GM12892 (cell line): Measurements from ENCODE around the gene CPS1.

Experiments used
- DNase-seq: peaks from one replicate; pipeline ENCODE4 v3.0.0; 2011; ENCODE audit not compliant: insufficient read length
- FAIRE-seq: peaks from 2 replicates; lab custom pipeline; 2011; peaks lifted over from hg19 to GRCh38; lab: Jason Lieb, UNC
- POLR2A ChIP-seq: IDR thresholded peaks from 2 replicates; pipeline ENCODE4 v1.6.1; 2011; ENCODE audit warnings: low read depth, low read length, control low read depth
- POLR2AphosphoS5 ChIP-seq: IDR thresholded peaks from 2 replicates; pipeline ENCODE4 v1.6.1; 2011; ENCODE audit warnings: low read depth, low read length, control low read depth
- TAF1 ChIP-seq: IDR thresholded peaks from 2 replicates; pipeline ENCODE4 v1.6.1; 2011; ENCODE audit warnings: low read depth, mild to moderate bottlenecking, control low read depth, low read length, borderline replicate concordance

Gene CPS1

DNA sequence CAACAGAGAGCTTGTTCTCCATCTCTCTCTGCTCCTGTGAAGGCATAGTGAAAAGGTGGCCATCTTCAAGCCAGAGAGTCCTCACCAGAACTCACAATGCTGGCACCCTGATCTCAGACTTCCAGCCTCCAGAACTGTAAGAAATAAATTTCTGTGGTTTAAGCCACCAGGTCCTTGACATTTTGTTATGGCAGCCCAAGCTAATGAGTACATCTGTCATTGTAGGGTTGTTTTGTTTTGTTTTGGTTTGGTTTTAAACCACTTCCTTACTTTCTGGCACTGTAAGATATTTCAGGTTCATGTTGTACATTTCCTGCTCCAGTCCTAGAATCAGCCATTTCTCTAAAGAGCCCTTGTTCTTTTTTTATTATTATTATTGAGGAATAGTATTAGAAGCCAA is 171.2 kb downstream of the CPS1 start:
- TF ChIP-seq POLR2A = no peak
- no peak for TF ChIP-seq TAF1
- no peak for TF ChIP-seq POLR2AphosphoS5
- FAIRE-seq (no peak), DNase-seq (no peak)
